PFSK-1 (cell line): Measurements from ENCODE around the gene RPS28.
A peak's percentile ranks its signal among the peaks of the same experiment; 100 is the strongest.

Experiments
- FOXP2 ChIP-seq: optimal IDR thresholded peaks from 2 replicates; pipeline ENCODE3; 2011; ENCODE audit warnings: borderline replicate concordance, control low read depth, inconsistent platforms; ENCODE audit not compliant: insufficient read depth; ENCODE audit errors: extremely low read length, extremely low read depth
- POLR2AphosphoS5 ChIP-seq: IDR thresholded peaks from 2 replicates; pipeline ENCODE4 v1.6.1; 2012; ENCODE audit warnings: low read depth, mild to moderate bottlenecking, control low read depth, low read length, moderate library complexity
- REST ChIP-seq, 2 experiments: IDR thresholded peaks; 2 replicates each; pipeline versions ENCODE4 v1.6.1 to v1.8.0; 2011 to 2012; ENCODE audit warnings: low read depth in 2 of 2, low read length in 2 of 2, control low read depth in 1 of 2, inconsistent platforms in 1 of 2, mild to moderate bottlenecking in 1 of 2, moderate library complexity in 1 of 2; ENCODE audit not compliant: insufficient read depth in 1 of 2
- SIN3A ChIP-seq: IDR thresholded peaks from 2 replicates; pipeline ENCODE4 v1.6.1; 2012; ENCODE audit warnings: mild to moderate bottlenecking, low read length, moderate library complexity, borderline replicate concordance; ENCODE audit not compliant: insufficient read depth
- TAF1 ChIP-seq: IDR thresholded peaks from 2 replicates; pipeline ENCODE4 v1.6.1; 2012; ENCODE audit warnings: low read length, control low read depth, borderline replicate concordance; ENCODE audit not compliant: insufficient read depth

RPS28 gene

GRCh38 chr19:8360196-8360595, 38.9 kb downstream of the RPS28 start:
- TF ChIP-seq REST (IDR thresholded peaks at IDR 0.05; ENCODE audit: insufficient read depth in 1 of 2, low read depth in 2 of 2, low read length in 2 of 2) (no peak), SIN3A (no peak), FOXP2 (no peak), POLR2AphosphoS5 (no peak), TAF1 (no peak)

GRCh38 chr19:8361921-8362793, 40.9 kb downstream of the RPS28 start:
- no peak for TF ChIP-seq POLR2AphosphoS5
- TF ChIP-seq FOXP2: peak; percentile 50
- TF ChIP-seq TAF1: no peak

- TF ChIP-seq FOXP2 (peak; percentile 32), POLR2AphosphoS5 (no peak), SIN3A (no peak), TAF1 (no peak), REST (IDR thresholded peaks at IDR 0.05; ENCODE audit: insufficient read depth in 1 of 2, low read depth in 2 of 2, low read length in 2 of 2) (no peak)
These were observed 42.8 kb downstream of the RPS28 start, which contains the start of gene ANGPTL4 for GRCh38 chr19:8363803-8364771. ANGPTL4 (plus strand) TSS chr19:8364155; CDS start chr19:8364322, 167 bp downstream.

- TF ChIP-seq REST (IDR thresholded peaks at IDR 0.05; ENCODE audit: insufficient read depth in 1 of 2, low read depth in 2 of 2, low read length in 2 of 2) (no peak), FOXP2 (no peak), SIN3A (no peak), TAF1 (no peak), POLR2AphosphoS5 (no peak)
These were observed 44.9 kb downstream of the RPS28 start for GRCh38 chr19:8366121-8366581.

- no peak for TF ChIP-seq SIN3A
- TF ChIP-seq POLR2AphosphoS5: no peak
- no peak for TF ChIP-seq FOXP2
- no peak for TF ChIP-seq REST (IDR thresholded peaks at IDR 0.05; ENCODE audit: insufficient read depth in 1 of 2, low read depth in 2 of 2, low read length in 2 of 2)
- TF ChIP-seq TAF1: no peak
These were observed 45.6 kb downstream of the RPS28 start for GRCh38 chr19:8366961-8367326.
